ENCODE data around the gene EPB41L4A.

DNA sequence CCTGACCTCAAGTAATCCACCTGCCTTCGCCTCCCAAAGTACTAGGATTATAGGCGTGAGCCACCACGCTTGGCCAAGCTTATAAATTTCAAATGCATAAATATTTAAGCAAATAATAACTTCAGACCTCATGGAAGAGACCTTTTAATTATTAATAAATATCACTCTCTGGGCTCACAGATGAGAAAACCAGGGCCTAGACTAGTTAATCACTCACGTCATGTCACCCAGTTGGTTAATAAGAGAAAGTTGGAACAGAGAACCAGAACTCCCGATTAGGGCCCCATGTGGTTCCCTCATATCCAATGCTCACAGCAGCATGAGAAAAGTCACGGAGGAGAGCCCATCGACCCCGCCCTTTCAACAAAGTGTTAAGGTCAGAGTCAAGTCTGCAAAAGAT is 79.3 kb downstream of the EPB41L4A start:
- no peak for TF ChIP-seq POLR2A (IDR thresholded peaks at IDR 0.05)
- TF ChIP-seq POLR2AphosphoS5 (IDR thresholded peaks at IDR 0.05), result no peak

Data from stomach (tissue), 4 donors.